ENCODE results near the gene TMEM191C. TPM values are rescaled to one million over a fixed set of nuclear protein-coding genes. Genes with fewer than 3 reads are reported as not detected.

TMEM191C gene
- total RNA-seq = 6.0 TPM

GRCh38 chr22:21467337-21468193, at the start of gene TMEM191C:
Gene TMEM191C, plus strand, starts transcription at chr22:21467387. Its CDS starts 73 bp downstream, at chr22:21467460.

Other genes starting within 250 kb of the TMEM191C start
- 1.2 TPM for gene RIMBP3B, start 83.6 kb upstream of the TMEM191C start, total RNA-seq
- gene HIC2, start 50.0 kb upstream of the TMEM191C start, total RNA-seq = 8.5 TPM
- 0.69 TPM for gene RIMBP3C, start 84.1 kb downstream of the TMEM191C start, total RNA-seq
- 44.1 TPM for gene UBE2L3, start 100.3 kb downstream of the TMEM191C start, total RNA-seq
- gene YDJC, start 162.6 kb downstream of the TMEM191C start, total RNA-seq = 5.5 TPM
- 0.23 TPM for gene CCDC116, start 165.4 kb downstream of the TMEM191C start, total RNA-seq
- 5.5 TPM for gene SDF2L1, start 174.9 kb downstream of the TMEM191C start, total RNA-seq
- 24.9 TPM for gene PPIL2, start 198.6 kb downstream of the TMEM191C start, total RNA-seq

All from diencephalon (tissue), 1 donor.